SK-N-SH treated with all-trans-retinoic acid at 6 μM for 48 hours (cell line): ENCODE measurements around the gene KCNT2.

Experiments
- ISL1 ChIP-seq: fragments of 250-450 bp; sonication (Bioruptor Pico); IDR thresholded peaks from 2 replicates; pipeline ENCODE4 v2.1.2; 2022; ENCODE audit warnings: mild to moderate bottlenecking, moderate library complexity
- RARB ChIP-seq: fragments of 250-450 bp; sonication (Bioruptor Pico); IDR thresholded peaks from 2 replicates; pipeline ENCODE4 v1.8.0; 2021; ENCODE audit warnings: mild to moderate bottlenecking, moderate library complexity
- ZC3H10 ChIP-seq: fragments of 250-450 bp; sonication (Bioruptor Pico); IDR thresholded peaks from 2 replicates; pipeline ENCODE4 v1.5.1; 2021; ENCODE audit warnings: mild to moderate bottlenecking, moderate library complexity
- TF ChIP-seq, protein P1 (sequence below): fragments of 250-450 bp; sonication (Bioruptor Pico); IDR thresholded peaks from 2 replicates; pipeline ENCODE4 v1.5.0; 2020; ENCODE audit warnings: mild to moderate bottlenecking, moderate library complexity

DNA sequence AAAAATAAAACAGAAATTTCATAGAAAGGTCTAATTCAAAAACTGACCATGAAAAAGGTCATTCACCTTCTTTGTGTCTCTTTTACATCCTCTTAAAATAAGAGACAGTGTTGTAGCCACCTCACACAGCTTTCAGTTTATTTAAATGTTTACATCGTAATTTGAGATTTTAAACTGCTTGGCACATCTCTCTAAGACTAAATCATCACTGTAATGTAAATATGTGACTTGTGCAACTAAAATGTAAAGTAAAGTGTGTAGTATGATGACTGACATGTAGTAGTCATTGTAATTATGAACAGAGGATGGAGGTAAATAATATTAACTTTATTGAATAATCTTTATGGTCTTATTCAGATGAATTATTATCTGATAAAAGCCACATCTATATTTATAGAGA lies 283.9 kb downstream of the KCNT2 start:
- TF ChIP-seq ZC3H10 (CRISPR knock-in tag), result no peak
- TF ChIP-seq, protein P1, sequence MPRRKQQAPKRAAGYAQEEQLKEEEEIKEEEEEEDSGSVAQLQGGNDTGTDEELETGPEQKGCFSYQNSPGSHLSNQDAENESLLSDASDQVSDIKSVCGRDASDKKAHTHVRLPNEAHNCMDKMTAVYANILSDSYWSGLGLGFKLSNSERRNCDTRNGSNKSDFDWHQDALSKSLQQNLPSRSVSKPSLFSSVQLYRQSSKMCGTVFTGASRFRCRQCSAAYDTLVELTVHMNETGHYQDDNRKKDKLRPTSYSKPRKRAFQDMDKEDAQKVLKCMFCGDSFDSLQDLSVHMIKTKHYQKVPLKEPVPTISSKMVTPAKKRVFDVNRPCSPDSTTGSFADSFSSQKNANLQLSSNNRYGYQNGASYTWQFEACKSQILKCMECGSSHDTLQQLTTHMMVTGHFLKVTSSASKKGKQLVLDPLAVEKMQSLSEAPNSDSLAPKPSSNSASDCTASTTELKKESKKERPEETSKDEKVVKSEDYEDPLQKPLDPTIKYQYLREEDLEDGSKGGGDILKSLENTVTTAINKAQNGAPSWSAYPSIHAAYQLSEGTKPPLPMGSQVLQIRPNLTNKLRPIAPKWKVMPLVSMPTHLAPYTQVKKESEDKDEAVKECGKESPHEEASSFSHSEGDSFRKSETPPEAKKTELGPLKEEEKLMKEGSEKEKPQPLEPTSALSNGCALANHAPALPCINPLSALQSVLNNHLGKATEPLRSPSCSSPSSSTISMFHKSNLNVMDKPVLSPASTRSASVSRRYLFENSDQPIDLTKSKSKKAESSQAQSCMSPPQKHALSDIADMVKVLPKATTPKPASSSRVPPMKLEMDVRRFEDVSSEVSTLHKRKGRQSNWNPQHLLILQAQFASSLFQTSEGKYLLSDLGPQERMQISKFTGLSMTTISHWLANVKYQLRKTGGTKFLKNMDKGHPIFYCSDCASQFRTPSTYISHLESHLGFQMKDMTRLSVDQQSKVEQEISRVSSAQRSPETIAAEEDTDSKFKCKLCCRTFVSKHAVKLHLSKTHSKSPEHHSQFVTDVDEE, result no peak
- no peak for TF ChIP-seq RARB (CRISPR knock-in tag)
- no peak for TF ChIP-seq ISL1 (CRISPR knock-in tag)
